Adrenal gland (tissue), 12 donors: ENCODE results near the gene FAIM2. TPM values are rescaled to one million over a fixed set of nuclear protein-coding genes. Genes with fewer than 3 reads are reported as not detected.

ENCODE experiments used
- DNase-seq, 7 donors: peaks; one replicate each; pipeline ENCODE4 v3.0.0-alpha.2; 2019 to 2020
- H3K27ac ChIP-seq, 5 donors: fragments of 200-600 bp; sonication (generic) in 4 of 5; 1 replicate in 3 of 5; 2 replicates in 2 of 5; pipeline versions ENCODE4 v1.5.1 to v1.8.0; 2016 to 2020; ENCODE audit warnings: mild to moderate bottlenecking in 1 of 5
- H3K27me3 ChIP-seq: fragments of 200-600 bp; 2 replicates; pipeline ENCODE4 v1.8.0; 2021
- H3K36me3 ChIP-seq, 2 donors: fragments of 200-600 bp; replicated peaks in 1 of 2; 1 replicate in 1 of 2; 2 replicates in 1 of 2; pipeline versions ENCODE4 v1.5.1 to v1.8.0; 2018 to 2022
- H3K4me1 ChIP-seq, 2 donors: fragments of 200-600 bp; replicated peaks in 1 of 2; 1 replicate in 1 of 2; 2 replicates in 1 of 2; pipeline versions ENCODE4 v1.5.1 to v1.8.0; 2018 to 2021
- H3K4me3 ChIP-seq, 4 donors: fragments of 200-600 bp; sonication (generic) in 3 of 4; one replicate each; pipeline ENCODE4 v1.5.1; 2016 to 2018
- H3K9me3 ChIP-seq, 3 donors: fragments of 200-600 bp; sonication (generic) in 1 of 3; replicated peaks in 1 of 3; 1 replicate in 2 of 3; 2 replicates in 1 of 3; pipeline versions ENCODE4 v1.5.1 to v1.8.0; 2016 to 2021
- CTCF ChIP-seq, 6 experiments: fragments of 450-650 bp in 4 of 6; fragments of 200-600 bp in 2 of 6; sonication (generic) in 1 of 6; IDR thresholded peaks; 1 replicate in 5 of 6; 2 replicates in 1 of 6; pipeline versions ENCODE4 v1.5.1 to v1.8.0; 2016 to 2021; ENCODE audit warnings: antibody characterized with exemption in 6 of 6, mild to moderate bottlenecking in 2 of 6, moderate library complexity in 1 of 6
- POLR2A ChIP-seq, 2 donors: fragments of 450-650 bp; IDR thresholded peaks; one replicate each; pipeline ENCODE4 v1.6.1; 2017; ENCODE audit warnings: antibody characterized with exemption in 2 of 2, mild to moderate bottlenecking in 2 of 2, moderate library complexity in 1 of 2
- WGBS, 4 donors: extraction: QIAGEN DNeasy Blood & Tissue Kit in 2 of 4; methylation state at CpG; one replicate each; pipeline versions ENCODE4 v1.1.5 to v1.1.7; 2013 to 2017; 5-methylcytosine and 5-hydroxymethylcytosine counted together
- intact Hi-C, 2 donors: fragments of 100-400 bp; cut with DNase I; formaldehyde crosslinking; loops; one replicate each; pipeline versions ENCODE4 v1.14.1 to v1.15.0; 2022 to 2023
- polyA plus RNA-seq, 3 donors: library from polyadenylated mRNA; stranded (reverse); fragments of 200-250 nt in 2 of 3; fragments of 350-450 nt in 1 of 3; fragmentation: Illumina TruSeq in 1 of 3; extraction: RNeasy Lipid Tissue Mini Kit (QIAGEN cat#74804) in 1 of 3; gene quantifications; one replicate each; pipeline ENCODE4 v1.2.3, GENCODE V29; 2013 to 2014
- total RNA-seq, 9 donors: library from RNA; depleted of rRNA in 4 of 9; stranded (reverse); fragments of >200 nt in 4 of 9; fragments of 120-200 nt in 1 of 9; fragmentation: NEBNext Ultra II Directional in 1 of 9; extraction: Animal tissue kit (Norgen Biotek cat#: 25700) in 1 of 9; gene quantifications; one replicate each; pipeline versions ENCODE4 v1.1.0 to v1.2.4, GENCODE V29; 2013 to 2023
- donor health status: healthy with polysubstance abuse.
- donor health status: Bipolar disorder and iron deficiency.
- donor health status: DM: yes; HTN: yes; CAD: no.
- donor health status: DM: no; HTN: no; CAD: no.
- donor health status: DM: no; HTN: no; CAD: no.
- donor health status: DM: yes; HTN: yes; CAD: no.

The FAIM2 gene
- total and polyA plus RNA-seq, 12 donors = 0.35 to 50.8 (median 8.7) TPM

- 32 to 45% (median 39%) methylated on average over 4 of the region's 4 CpGs for WGBS, 4 donors
- Histone ChIP-seq H3K27ac (peak overlapping the region; percentile 68 to 98 (median 90)), H3K4me1 (peaks cover 61 to 75% of the 10 kb centered on the region in 2 donors), H3K36me3 (peaks cover 0 to 7% of the 10 kb centered on the region in 2 donors), H3K27me3 (no peaks in the 10 kb centered on the region), H3K4me3 (peak overlapping the region in 1 of 4 donors; percentile 67), H3K9me3 (no peaks in the 10 kb centered on the region)
- no peak for TF ChIP-seq CTCF (IDR thresholded peaks at IDR 0.05)
- TF ChIP-seq POLR2A (IDR thresholded peaks at IDR 0.05) = no peak
- intact Hi-C loops = no loop called here
- DNase-seq = peak in 4 of 7 donors; percentile 50 to 58 (median 54)
Observed at GRCh38 chr12:49824895-49825294, 78.8 kb downstream of the FAIM2 start.

- 71 to 88% (median 76%) methylated on average over 8 of the region's 8 CpGs for whole genome bisulfite sequencing, 4 donors
- TF ChIP-seq POLR2A (IDR thresholded peaks at IDR 0.05) (no peak), CTCF (IDR thresholded peaks at IDR 0.05) (no peak)
- no peak for DNase-seq
- peaks cover 0 to 7% of the 10 kb centered on the region in 2 donors for H3K36me3 ChIP-seq
- H3K27ac ChIP-seq = peak overlapping the region in 4 of 5 donors; percentile 80 to 98 (median 91)
- intact Hi-C loops = no loop called here
- no peaks in the 10 kb centered on the region for H3K27me3 ChIP-seq
- peak overlapping the region in 1 of 4 donors; percentile 67 for H3K4me3 ChIP-seq
- H3K9me3 ChIP-seq = no peaks in the 10 kb centered on the region
- H3K4me1 ChIP-seq = peaks cover 66 to 80% of the 10 kb centered on the region in 2 donors
Observed at GRCh38 chr12:49824416-49824815, 79.3 kb downstream of the FAIM2 start.

- TF ChIP-seq POLR2A (IDR thresholded peaks at IDR 0.05) = no peak
- TF ChIP-seq CTCF (IDR thresholded peaks at IDR 0.05) = no peak
- Histone ChIP-seq H3K4me3 (no peak overlapping the region), H3K9me3 (no peaks in the 10 kb centered on the region), H3K4me1 (peaks cover 66 to 80% of the 10 kb centered on the region in 2 donors), H3K27ac (peak overlapping the region in 4 of 5 donors; percentile 80 to 98 (median 91)), H3K27me3 (no peaks in the 10 kb centered on the region), H3K36me3 (peaks cover 0 to 7% of the 10 kb centered on the region in 2 donors)
- peak in 2 of 7 donors; percentile 42 to 45 for DNase-seq
- 68 to 72% (median 70%) methylated on average over 4 to 6 of the region's 6 CpGs for WGBS, 4 donors
- intact Hi-C loops = no loop called here
Observed at GRCh38 chr12:49823951-49824350, 79.7 kb downstream of the FAIM2 start.

DNA sequence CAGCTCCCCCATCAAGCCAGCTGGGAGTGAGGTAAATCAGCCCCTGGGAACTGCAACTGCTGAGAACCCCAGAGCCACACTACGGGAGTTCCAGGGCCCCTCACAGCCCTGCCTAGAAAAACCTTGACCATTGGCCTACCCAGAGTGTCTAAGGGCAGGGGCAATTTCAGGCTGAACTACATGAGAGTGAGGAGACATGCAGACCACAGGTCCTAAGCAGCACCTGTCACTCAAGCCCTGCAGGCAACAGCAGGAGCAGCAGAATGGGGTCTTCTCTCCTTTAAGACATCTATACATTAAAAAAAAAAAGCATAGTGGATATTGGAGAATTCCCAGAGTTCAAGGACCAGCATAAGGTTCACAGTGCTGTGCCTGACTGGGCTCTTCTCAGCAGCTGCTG, 80.3 kb downstream of the FAIM2 start:
- 0 to 50% (median 34%) methylated on average over 1 of the region's 1 CpG for WGBS, 4 donors
- Histone ChIP-seq H3K27me3 (no peaks in the 10 kb centered on the region), H3K4me3 (no peak overlapping the region), H3K36me3 (peaks cover 0 to 7% of the 10 kb centered on the region in 2 donors), H3K9me3 (no peaks in the 10 kb centered on the region), H3K27ac (peak overlapping the region in 2 of 5 donors; percentile 92 to 98), H3K4me1 (peaks cover 62 to 77% of the 10 kb centered on the region in 2 donors)
- TF ChIP-seq POLR2A (IDR thresholded peaks at IDR 0.05) = no peak
- TF ChIP-seq CTCF (IDR thresholded peaks at IDR 0.05) = no peak
- intact Hi-C loops = no loop called here
- no peak for DNase-seq
